GM11168 (cell line): ENCODE results near the gene DHX34.
"Not testable (repeated sequence)": the region's sequence is repeated elsewhere in the genome, so short reads cannot be mapped to it uniquely, and the experiment has no call there.

ENCODE experiments used
- in situ Hi-C: fragments of 300-500 bp; cut with MboI; formaldehyde crosslinking; loops from one replicate; pipeline ENCODE4 v1.12.0; 2022; ENCODE audit warnings: low sequenced_read_pairs; ENCODE audit not compliant: unreplicated experiment

DHX34 gene

DNA sequence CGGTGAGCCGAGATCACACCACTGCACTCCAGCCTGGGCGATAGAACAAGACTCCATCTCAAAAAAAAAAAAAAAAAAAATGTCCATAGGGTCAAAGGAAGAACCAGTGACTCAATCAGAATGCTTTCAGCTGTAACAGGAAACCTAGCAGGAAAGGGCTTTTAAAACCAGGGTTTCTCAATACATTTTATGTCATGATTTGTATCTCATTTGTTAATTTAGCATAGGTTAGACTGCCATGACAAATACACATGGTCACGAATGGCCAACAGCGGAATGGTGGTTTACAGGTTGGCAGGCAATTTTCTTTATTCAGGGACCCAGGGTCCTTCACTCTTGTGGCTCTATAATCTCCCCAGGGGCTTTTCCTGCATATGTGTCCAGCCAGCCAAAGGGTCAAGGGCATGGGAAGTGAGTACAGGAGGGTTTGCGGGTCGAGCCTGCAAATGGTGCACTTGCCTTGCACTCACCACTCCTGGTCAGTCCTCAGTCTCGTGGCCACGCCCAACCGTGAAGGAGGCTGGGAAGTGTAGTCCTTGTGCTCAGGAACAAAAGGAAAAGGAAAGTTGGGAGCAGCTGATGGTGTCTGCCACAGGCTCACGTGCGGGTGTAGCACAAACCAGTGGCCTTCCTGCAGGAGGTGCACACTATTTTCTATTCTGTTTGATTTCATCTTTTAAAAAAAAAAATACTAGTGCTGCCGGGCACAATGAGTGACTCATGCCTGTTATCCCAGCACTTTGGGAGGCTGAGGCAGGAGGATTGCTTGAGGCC lies 14.8 kb downstream of the DHX34 start:
- in situ Hi-C loops, result no loop called here

DNA sequence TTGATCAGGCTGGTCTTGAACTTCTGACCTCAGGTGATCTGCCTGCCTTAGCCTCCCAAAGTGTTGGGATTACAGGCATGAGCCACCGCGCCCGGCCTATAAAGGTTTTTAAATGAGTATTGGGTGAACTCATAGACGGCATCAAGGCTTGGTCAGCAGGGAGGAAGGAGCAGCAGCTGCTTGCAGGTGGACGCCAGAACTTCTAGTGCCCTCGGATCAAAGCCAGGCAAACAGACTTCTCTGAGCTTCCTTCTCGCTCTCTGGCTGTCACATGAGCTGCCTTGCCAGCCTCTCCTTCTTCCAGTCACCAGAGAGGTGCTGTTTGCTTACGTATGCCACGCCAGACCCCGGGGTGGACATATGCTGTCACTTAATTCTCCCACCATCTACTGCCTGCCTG lies 16.3 kb downstream of the DHX34 start:
- in situ Hi-C loops, result not testable (repeated sequence)

DNA sequence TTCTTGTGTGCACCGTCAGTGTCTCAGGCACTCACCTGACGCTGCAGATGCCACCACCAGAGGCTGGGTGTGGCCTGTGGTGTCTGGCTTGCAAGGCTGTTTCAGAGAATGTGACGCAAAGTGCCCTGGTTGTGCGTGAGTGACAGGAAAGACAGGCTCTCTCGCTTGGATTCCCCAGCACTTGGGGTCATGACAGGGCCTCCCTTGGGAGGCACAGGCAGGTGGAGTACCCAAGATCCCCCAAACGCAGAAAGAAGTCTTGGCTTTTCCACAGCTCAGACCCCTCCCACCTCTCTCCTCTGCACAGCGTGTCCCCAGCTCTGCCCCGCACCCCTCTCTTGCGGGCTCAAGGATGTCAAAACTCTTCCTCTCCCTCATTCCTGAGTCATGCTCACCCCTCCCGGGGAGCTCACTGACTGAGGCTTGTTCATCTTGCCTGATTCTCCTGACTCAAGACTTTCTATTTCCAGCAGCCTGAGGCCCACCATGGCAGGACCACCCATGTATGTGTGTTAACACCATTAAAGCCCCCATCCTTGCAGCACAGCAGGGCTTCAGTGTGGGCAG lies 21.0 kb downstream of the DHX34 start:
- in situ Hi-C loops, result no loop called here

DNA sequence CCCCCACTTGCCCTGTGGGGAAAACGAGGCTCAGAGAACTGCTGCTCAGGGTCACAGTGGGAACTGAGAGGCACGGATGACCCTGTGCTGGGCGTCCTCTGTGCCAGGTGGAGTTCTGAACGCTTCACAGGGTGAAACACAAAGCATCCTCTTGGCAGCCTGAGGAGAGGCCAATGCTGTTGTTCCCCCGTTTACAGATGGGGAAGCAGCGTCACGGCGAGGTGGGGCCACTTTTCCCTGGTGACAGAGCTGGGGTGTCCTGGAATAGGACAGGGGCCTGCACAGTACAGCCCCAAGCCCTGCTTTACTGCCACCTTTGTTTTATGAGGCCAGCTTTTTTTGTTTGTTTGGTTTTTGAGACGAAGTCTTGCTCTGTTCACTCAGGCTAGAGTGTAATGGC lies 22.1 kb downstream of the DHX34 start:
- in situ Hi-C loops, result no loop called here

DNA sequence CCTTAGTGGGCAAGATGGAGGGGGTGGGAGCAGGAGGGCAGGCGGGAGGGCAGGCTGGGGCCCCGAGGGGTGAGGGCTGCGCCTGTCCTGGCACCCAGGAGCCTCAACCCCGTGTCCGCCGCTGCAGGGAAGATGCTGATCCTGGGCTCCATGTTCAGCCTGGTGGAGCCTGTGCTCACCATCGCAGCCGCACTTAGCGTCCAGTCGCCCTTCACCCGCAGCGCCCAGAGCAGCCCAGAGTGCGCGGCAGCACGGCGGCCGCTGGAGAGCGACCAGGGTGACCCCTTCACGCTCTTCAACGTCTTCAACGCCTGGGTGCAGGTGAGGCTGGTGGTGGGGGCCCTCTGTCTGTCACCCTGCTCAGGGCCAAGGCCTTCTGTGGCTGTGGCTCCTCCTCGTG lies 23.5 kb downstream of the DHX34 start:
- in situ Hi-C loops, result no loop called here

DNA sequence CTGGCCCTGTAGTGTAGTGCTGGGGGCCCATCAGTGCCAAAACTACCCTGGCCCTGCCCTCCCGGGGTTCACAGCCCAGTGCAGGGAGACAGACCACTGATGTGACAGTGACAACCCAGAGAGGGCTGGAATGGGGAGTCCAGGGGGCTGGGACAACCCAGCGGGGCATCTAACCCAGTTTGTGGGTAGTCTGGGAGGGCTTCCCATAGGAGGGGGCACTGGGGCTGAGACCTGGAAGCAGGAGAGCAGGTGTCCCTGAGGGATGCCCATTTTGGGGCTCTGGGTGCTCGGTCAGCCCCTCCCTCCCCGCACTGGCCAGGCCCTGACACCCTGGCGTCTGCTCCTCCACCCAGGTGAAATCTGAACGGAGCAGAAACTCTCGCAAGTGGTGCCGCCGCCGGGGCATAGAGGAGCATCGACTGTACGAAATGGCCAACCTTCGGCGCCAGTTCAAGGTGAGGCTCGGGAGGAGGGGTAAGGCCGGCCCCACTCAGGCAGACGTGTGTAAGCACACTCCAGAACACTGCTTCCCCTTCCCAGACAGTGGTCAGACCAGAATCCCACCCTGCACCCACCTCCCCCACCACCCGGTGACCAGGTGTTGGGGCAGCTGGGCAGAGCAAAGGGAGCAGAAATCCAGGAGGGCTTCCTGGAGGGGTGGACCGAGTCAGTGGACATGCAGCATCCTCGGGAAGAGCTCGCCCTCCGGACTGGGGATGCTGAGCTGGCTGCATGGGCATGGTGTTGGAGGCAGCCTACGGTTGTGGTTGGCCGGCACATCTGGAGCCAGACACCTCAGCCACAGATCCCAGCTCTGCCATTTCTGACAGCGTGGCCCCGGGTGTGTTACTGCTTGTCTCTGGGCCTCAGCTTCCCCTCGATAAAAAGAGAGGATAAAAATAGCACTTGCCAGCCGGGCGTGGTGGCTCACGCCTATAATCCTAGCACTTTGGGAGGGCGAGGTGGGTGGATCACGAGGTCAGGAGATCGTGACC lies 24.4 kb downstream of the DHX34 start:
- in situ Hi-C loops, result no loop called here

DNA sequence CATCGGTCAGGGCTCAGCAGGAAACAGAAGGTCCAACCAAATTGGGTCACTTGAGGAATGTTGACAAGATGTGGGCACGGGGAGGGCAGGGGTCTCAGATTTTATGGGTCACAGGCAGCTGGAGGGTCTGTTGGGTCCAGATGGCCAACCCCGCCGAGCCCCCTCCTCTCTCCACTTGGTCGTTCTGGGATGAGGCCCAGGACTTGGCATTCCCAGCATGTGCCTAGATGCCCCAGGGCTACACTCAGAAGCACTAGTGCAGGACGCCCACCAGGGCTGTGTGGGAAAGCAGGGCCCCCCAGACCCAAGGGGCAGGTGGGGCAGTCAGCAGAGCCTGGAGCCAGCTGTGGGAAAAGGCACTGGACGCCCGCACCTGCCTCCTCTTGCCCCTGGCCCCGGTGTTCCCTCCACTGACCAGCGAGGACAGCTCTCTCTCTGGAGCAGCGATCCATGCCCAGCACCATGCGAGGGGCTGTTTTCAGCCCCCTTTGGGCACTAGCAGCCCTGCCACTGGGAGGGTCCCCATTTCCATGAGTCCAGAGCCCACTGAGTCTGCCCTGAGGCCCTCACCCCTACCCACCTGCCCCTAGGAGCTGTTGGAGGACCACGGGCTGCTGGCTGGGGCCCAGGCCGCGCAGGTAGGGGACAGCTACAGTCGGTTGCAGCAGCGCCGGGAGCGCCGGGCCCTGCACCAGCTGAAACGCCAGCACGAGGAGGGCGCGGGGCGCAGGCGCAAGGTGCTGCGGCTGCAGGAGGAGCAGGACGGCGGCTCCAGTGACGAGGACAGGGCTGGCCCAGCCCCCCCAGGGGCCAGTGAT lies 26.0 kb downstream of the DHX34 start:
- in situ Hi-C loops, result no loop called here

DNA sequence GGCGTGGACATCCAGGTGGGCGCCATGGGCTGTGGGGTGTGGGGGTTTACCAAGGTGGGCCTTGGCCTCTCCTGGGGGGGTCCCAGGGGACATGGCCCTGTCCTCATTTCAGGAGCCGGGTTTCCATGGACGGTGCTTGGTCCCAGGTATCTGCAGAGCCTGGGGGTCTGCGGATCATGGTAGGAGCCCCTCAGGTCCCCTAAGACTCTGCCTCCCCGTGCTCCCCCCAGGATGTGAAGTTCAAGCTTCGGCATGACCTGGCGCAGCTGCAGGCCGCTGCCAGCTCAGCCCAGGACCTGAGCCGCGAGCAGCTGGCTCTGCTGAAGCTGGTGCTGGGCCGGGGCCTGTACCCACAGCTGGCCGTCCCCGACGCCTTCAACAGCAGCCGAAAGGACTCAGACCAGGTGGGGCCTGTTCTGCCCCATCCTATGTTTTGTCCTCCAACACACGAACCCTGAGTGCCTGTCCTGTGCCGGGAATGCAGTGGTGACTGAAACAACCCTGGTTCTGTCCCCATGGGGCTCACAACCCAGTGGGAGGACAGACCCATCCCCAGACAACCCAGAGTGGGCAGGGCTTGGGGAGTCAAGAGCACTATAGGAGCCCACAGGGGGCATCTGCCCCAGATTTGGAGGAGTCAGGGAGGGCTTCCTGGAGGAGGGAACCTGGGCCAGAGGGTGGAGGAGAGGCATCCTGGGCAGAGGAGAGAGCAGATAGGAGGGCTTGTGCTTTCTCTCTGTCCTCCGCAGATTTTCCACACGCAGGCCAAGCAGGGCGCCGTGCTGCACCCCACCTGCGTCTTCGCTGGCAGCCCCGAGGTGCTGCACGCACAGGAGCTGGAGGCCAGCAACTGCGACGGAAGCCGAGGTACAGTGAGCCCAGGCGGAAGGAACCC lies 26.8 kb downstream of the DHX34 start:
- in situ Hi-C loops, result no loop called here

DNA sequence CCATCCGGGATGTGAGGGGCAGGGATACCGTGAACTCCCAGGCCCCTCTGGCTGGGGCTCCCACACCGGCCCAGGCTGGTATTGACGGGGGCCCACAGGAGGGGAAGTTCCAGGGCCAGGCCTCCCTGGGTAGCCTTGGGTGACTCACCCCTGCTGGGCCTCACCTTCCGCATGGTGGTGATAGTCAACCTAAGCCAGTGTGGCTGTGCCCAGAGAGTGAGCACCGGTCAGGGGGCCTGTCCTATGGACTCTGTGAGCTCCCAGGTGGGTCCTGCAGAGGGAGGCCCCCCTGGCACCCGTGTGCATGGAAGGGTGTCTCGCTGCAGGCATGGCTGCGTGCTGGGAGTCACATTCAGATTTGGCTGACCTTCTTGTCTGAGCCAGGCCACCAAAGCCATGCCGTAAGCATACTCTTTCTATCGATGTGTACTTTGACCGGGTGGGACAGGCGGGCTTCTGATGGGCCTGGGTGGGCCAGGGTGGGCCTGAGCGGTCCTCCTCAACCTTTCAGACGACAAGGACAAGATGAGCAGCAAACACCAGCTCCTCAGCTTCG lies 27.6 kb downstream of the DHX34 start:
- in situ Hi-C loops, result no loop called here

DNA sequence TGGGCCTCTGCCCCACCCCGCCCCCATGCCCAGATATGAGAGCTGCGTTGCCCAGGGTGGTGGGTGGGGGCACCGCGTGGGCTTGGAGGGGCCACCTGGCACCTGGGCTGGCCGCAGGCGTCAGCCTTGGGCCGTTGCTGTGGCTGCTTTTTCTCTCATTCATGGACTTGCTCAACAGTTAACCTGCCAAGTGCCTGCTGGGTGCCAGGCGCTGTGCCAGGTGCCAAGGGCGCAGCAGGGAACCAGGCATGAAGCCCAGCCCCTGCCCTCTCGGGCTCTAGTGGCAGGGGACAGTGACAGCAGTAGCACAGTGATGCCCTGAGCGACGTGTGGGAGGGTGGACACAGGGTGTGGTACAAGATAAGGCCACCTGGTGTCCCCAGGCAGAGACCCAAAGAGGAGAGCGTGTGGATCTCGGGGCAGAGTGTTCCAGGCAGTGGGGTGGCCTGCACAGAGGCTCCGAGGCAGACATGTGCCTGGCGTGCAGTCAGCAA lies 28.1 kb downstream of the DHX34 start:
- in situ Hi-C loops, result no loop called here

DNA sequence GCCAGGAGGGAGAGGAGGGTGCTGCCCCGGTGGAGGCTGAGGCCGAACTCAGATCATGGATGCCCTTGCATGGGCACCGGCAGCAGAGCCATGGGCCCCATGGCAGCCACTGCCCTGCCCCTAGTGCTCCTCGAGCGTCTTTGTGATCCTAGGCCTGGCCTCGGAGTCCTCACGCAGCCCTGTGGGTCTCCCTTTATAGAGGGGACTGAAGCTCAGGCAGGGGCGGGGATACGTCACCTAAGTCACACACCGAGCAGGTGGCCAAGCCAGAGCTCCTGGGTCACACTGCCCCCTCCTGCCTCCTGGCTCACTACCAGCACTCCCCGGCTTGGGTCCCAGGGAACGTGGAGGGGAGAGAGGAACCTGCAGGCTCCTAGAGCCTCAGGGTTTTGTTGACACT lies 28.7 kb downstream of the DHX34 start:
- in situ Hi-C loops, result no loop called here

DNA sequence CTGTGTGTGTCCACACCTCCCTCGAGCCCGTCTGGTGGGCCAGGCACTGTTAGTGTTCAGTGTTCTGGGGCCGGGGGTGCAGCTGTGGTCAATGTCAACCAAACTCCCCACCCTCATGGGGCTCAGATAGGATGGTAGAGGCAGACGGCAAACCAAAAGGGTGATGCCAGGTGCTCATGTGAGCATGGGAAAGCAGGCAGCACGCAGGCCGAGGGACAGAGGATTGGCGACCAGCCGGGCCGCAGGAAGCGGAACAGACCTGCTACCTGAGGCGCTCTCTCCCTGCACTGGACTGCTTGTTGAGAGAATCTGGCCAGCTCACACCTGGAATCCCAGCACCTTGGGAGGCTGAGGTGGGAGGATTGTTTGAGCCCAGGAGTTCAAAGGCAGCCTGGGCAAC lies 29.1 kb downstream of the DHX34 start:
- in situ Hi-C loops, result no loop called here

DNA sequence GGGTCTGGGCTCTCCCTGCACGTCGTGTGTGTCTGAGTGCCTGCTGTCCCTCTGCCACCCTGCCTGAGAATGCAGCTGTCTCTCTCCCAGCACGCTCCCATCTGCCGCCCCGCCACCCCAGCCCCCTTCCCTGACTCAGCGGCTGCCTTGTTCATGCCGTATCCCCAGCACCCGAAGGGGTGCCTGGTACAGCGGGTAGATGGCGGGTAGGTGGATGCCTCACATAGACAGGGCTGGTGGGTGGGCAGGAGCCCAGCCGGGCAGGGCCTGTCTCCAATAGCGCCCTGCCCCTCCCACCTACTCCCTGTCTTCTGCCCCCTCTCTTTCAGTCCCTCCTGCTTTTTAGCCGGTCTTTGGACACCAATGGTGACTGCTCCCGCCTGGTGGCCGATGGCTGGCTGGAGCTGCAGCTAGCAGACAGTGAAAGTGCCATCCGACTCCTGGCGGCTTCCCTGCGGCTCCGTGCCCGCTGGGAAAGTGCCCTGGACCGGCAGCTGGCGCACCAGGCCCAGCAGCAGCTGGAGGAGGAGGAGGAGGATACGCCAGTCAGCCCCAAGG lies 30.3 kb downstream of the DHX34 start:
- in situ Hi-C loops, result no loop called here

DNA sequence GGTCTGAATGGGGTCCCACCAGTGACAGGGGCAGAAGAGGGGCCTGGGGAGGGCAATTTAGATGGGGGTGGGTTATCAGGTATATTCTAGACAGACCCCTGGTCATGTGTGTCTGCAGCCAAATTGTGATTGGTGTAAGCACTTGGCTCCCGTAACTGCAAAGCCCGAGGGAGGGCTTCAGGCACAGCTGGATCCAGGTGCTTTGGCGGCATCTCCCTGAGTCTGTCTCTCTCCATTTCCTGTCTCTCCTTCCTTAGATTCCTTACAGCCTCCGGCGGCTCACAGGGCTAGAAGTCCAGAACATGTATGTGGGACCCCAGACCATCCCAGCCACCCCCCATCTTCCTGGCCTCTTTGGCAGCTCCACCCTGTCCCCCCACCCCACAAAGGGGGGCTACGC lies 31.4 kb downstream of the DHX34 start:
- in situ Hi-C loops, result no loop called here

DNA sequence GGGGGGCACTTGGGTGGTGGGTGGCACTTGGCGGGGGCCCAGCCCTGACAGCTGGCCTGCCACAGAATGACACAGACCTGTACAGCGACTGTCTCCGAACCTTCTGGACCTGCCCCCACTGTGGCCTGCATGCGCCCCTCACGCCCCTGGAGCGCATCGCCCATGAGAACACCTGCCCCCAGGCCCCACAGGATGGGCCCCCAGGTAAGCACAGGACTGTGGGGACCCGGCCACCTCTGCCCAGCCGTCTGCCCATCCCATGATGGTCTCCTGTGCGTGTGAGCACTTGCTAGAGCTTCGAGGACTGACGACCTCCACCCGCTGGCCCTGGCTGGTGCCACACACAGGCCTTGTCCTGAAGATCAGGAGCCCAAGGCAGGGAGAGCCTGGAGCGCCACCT lies 32.0 kb downstream of the DHX34 start:
- in situ Hi-C loops, result no loop called here

DNA sequence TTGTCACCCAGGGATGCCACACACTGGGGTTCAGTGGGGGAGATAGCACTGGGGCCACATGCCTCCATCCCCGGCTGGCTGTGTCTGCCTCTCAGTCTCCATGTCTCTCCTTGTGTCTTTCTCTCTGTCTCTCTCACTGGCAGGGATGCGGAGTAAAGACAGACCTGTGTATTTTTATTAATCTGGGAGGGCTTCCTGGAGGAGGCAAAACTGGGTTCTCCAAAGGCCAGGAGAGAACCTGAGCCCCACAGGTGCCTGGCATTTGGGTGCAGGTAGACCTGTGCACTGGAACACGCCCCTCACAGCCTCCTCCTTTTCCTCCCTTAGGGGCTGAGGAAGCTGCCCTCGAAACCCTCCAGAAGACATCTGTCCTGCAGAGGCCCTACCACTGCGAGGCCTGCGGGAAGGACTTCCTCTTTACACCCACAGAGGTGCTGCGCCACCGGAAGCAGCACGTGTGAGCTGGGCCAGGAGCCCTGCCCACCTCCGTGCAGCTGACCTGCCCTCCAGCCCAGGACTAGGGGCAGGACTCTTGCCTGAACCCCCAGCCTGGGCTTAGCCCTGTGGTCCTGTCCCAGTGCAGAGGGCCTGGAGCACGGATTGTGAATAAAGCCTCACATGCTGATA lies 32.7 kb downstream of the DHX34 start:
- in situ Hi-C loops, result no loop called here

DNA sequence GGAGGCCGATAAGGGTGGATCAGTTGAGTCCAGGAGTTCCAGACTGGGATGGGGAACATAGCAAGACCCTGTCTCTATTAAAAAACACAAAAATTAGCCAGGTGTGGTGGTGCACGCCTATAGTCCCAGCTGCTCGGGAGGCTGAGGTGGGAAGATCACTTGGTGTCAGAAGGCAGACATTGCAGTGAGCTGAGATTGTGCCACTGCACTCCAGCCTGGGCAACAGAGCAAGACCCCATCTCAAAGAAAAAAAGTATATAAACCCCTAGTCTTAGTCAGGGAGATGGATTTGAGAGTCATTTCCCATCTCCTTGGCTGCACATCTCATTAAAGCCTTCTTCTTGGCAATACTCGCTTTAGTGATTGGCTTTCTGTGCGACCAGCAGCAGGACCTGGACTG lies 34.8 kb downstream of the DHX34 start:
- in situ Hi-C loops, result not testable (repeated sequence)

DNA sequence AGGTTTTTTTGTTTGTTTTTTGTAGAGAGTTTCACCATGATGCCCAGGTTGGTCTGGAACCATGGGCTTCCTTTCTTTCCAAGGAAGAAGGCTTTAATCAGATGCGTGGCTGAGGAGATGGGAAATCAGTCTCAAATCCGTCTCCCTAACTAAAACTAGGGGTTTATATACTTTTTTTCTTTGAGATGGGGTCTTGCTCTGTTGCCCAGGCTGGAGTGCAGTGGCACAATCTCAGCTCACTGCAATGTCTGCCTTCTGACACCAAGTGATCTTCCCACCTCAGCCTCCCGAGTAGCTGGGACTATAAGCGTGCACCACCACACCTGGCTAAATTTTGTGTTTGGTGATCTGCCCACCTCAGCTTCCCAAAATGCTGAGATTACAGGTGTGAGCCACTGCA lies 35.4 kb downstream of the DHX34 start:
- in situ Hi-C loops, result not testable (repeated sequence)
